Measurements from ENCODE around the gene EFNB1. TPM values are rescaled to one million over a fixed set of nuclear protein-coding genes. Genes with fewer than 3 reads are reported as not detected.
"Not testable (repeated sequence)": the region's sequence is repeated elsewhere in the genome, so short reads cannot be mapped to it uniquely, and the experiment has no call there.

EFNB1 gene
- 39.2 TPM for total RNA-seq

DNA sequence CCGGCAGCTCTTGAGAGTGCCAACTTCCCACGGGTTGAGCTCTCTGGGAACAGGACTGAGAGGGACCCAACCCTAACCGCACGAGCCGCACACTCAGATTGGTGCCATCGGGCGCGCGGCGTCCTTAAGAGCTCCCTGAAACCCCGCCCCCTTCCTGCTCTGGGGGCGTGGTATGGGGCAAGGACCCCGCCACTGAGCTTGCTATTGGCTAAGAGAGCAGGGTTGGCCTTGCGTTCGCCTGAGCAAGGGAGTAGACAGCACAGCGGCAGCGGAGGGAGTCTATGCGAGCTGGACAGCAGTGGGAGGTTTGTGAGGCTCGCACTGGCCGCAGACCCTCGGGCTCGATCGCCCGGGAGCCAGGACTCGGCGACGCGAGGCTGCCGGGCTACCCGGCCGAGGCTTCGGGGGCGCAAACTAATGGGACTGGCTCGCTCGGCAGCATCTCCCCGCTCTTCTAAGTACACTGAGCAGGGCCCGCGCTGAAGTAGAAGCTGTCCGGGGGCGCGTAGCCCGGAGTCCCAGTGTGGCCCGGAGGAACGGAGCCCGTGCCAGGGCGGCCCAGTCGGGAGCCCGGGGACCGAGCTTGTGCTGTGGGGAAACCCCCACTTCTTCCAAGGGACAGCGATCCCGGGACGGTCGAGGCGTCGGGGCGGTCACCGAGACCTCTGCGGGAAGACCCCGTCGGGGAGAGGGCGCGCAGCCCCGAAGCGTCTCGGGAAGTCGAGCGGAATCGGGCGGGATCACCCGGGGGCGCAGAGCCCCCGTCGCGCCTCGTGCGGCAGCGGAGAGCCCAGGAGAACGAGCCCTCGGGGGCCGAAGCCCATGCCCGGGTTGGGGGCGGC lies at the start of gene EFNB1:
TSS of gene EFNB1 (plus strand) at position 282 of the 842 bp plus-strand sequence. CDS start 756 bp downstream, outside the sequence.
- peak; percentile 97 for DNase-seq

DNA sequence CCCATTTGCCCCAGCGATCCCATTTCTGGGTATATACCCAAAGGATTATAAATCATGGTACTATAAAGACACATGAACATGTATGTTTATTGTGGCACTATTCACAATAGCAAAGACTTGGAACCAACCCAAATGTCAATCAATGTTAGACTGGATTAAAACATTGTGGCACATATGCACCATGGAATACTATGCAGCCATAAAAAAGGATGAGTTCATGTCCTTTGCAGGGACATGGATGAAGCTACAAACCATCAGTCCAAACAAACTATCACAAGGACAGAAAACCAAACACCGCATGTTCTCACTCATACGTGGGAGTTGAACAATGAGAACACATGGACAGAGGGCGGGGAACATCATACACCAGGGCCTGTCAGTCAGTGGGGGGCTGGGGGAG lies 47.5 kb upstream of the EFNB1 start:
- DNase-seq, result not testable (repeated sequence)

DNA sequence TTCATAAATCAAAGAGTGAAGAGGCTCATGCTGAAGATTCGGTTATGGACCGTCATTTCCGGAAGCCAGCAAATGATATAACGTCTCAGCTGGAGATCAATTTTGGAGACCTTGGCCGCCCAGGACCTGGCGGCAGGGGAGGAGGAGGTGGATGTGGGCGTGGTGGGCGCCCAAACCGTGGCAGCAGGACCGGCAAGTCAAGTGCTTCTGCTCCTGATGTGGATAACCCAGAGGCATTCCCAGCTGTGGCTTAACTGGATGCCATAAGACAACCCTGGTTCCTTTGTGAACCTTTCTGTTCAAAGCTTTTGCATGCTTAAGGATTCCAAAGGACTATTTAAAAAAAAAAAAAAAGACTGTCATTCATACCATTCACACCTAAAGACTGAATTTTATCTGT lies 44.0 kb upstream of the EFNB1 start:
- DNase-seq, result no peak

DNA sequence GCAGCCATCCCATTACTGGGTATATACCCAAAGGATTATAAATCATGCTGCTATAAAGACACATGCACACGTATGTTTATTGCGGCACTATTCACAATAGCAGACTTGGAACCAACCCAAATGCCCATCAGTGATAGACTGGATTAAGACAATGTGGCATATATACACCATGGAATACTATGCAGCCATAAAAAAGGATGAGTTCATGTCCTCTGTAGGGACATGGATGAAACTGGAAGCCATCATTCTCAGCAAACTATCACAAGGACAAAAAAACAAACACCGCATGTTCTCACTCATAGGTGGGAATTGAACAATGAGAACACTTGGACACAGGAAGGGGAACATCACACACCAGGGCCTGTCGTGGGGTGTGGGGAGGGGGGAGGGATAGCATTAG lies 42.2 kb upstream of the EFNB1 start:
- DNase-seq, result not testable (repeated sequence)

DNA sequence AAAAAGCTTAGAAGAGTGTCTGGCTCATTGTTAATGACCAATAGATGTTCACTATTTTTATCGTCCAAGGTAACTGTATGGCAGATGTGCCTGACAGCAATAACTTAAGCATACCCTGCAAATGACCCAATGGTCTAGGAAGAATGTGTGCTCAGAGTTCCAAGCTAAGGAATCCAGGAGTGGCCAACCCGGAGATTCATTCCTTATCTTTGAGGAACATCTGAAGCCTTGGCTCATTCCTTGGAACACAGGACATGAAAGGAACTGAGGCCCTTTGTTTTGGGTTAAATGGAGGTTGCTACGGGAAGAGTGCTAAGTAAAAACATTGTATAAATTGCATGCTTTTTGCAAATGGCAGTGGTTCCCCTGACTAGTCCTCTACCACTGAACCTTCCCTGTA lies 38.9 kb upstream of the EFNB1 start:
- no peak for DNase-seq

DNA sequence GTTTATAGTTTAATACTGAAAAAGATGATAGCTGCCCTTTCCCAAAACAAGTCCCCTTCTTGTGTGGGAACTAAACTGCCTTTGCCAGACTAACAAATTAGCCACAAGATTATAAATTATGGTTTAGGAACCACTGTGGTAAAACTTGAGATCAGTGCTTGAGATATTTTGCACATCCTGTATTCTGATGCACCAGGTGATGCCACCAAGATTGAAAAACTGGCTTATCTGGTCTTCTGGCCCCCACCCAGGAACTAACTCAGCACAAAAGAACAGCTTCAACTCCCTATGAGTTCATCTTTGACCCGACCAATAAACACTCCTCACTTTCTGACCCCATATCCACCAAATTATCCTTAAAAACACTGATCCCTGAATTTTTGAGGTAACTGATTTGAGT lies 36.7 kb upstream of the EFNB1 start:
- DNase-seq, result no peak

DNA sequence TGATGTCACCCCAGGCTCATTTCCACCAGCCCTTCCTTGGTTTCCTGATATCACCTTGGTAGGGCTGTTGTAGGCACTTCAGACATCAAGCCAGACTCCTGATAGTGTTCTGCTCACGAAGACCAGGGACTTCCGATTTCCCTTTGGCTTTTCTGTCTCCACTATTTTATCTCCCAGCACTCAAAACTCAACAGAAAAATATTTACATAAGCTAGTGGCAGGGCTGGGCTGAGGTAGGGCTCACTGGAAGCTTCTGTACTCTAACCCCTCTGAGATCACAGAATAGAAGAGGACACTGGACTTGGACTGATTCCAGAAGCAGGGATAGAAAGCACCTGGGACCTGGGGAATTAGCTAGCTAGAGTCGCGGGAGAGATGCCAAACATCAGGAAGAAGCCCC lies 34.4 kb upstream of the EFNB1 start:
- DNase-seq, result no peak

DNA sequence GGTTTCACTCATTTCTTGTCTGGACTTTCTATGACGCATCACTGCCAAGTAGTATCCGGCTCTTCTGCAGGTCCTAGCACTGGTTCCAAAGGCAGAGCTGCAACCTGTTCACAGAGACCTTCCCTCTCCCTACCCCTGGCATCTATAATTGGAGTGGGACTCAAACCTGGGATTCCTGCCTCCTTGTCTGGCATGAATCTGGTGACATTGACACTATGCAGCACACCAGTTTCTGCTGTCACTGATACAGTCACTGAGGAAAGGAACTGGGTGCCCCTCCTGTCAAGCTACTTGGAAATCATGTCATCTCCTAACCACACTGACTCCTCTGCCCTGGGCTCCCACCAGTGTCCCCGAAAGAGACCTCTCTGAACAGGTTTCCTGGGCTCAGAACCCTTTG lies 33.1 kb upstream of the EFNB1 start:
- no peak for DNase-seq

DNA sequence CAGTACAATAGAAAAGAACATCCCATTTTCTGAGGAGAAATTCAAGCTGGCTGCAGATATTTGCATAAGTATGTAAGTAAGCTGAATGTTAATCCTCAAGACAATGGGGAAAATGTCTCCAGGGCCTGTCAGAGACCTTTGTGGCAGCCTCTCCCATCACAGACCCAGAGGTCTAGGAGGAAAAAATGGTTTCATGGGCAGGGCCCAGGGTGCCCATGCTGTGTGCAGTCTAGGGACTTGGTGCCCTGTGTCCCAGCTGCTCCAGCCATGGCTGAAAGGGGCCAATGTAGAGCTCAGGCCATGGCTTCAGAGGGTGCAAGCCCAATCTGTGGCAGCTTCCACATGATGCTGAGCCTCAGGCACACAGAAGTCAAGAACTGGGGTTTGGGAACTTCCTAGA lies 30.4 kb upstream of the EFNB1 start:
- DNase-seq, result not testable (repeated sequence)

DNA sequence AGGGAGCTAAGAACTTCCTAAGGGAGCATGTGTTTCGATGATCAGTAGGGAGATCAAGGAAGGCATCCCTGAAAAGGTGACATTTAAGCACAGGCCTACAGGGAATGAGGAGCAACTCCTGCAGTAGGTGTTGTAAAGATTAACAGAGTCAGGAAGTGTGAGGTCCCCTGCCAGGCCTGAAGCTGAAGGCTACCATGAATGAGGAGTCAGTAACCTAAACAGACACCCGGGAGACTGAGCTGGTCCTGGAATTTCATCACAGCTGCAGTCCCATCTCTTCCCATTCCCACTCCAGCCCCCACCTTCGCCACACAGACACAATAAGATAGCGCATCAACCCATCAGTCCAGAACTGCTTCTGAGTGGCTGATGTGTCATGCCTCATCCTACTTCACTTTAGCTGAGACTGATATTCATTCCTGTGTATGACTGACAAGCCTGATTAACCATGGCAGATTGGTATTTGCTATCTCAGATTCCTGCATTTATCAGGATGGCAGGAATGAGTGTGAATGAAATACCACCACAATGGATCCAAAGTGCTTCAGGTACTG lies 27.0 kb upstream of the EFNB1 start:
- DNase-seq, result no peak

DNA sequence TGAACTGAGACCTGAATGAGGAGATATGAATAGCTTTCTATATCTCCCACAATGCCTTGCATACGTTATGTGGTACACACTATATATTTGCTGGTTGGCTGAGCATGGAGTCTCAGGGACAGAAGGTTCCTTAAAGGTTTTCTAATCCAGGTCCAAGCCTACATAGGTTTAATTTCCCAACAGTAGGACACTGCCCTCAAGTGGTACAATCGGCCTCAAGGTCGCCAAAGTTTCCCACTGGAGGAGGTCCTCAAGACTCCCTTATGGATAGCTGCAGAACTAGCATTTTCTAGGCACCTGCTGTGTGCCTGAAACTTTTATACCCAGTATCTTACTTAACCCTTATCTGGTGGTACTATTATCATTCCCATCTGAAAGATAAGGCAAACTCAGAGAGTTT lies 21.0 kb upstream of the EFNB1 start:
- DNase-seq, result peak; percentile 36

DNA sequence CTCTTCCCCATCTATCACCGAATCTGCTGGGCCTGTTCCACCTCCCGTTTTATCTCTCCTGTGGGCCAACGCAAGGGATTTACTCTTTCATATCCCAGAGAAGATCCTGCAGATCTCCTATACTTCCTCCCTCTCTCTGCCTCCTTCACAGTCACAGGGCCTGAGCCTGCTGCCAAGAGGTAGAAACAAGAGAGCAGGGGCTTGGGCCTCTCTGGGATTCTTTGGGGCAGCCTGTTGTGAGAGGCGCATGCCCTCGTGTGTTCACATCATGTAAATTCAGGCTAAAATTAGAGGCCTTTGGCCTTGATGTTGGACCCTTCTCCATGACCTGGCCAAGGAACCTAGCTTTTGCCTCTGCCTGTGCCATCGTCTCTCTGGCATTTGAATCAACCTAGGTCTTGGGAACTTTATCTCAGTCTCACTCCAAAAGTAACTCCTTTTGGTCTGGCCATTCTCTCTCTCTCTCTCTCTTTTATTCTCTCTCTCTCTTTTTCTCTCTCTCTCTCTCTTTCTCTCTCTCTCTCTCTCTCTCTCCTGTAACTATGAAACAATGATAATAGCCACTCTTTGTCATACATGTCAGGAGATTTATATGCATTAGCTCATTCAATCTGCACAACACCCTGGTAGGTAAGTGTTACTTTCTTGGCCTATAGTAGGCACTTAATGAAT lies 20.0 kb upstream of the EFNB1 start:
- peak; percentile 51 for DNase-seq

DNA sequence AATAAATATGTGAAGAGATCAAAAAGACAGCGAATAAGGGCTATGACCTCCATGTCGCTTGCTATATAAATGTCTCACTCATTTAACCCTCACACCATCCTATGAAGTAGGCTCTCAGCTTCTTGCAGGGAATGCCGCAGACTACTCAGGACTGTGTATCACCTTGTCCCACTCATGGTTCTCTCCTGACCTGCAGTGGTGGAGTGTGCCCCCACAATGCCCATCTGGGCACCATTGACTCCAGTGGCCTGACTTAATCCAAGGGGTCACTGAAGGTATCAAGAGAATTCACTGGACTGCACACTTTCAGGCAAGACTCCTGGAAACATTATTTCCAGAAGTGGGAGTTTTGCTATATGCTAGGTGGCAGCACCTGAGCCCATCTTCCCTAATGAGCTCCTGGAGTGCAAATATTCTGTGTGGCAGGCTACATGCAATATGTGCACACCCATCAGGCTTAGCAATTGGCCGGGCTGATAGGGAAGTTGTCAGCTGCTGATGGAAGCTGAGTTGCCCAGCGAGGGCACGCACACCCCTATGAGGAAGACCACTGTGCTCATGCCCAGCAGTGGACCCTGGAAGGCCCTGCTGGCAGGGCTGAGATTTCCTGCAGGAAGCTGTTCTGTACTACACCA lies 8.2 kb upstream of the EFNB1 start:
- no peak for DNase-seq

DNA sequence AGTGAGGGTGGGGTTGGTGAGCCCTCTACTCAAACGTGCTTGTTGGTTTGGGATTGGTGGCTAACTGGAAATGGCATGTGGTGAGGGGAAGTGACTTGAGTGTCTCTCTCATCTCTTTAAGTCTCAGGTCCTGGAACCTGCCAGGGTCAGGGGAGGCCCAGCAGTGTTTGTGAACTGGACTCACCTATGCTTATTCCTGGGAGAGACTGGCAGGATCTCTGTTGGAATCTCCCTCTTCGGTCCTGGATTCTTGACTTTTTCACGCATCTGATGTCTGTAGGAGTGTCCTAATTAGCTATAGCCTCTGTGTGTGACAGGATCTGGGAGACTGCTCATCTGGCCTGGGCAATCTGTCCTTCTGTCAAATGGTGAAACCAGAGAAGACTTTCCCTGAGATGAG lies 7.2 kb upstream of the EFNB1 start:
- DNase-seq, result no peak

DNA sequence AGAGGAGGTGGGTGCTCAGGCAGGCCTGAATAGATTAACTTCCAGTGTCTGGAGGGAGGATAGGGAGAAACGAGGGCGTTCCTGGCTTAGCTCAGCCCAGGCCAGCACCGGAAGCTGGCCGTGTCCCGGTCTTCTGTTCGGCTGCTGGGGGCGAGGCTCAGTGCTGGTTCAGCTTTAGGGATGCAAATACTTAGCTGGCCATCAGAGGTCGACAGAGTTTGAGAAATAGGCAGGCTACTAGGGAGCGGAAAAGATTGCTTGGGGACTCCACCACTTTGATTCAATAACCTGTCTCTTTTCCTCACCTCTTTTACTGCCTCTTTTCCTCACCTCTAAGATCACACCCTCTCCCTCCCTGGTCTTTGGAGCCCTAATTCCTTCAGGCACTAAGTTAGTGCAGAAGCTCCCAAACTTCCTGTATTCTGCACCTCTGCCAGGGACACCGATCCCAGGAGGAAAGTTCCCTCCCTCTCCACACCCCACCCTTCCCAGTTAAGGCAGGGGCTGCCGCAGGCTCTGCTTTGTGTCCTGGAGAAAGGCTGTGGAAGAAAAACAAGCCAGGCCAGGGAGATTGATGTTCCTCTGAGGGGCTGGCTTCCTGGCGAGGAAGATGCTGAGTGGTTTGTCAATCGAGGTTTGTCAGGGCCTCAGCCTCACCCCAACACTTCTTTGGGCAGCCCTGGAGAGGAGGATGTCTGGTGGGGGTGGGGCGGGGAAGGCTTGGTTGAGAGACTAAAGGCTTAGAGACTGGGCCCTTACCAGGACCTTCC lies 6.0 kb upstream of the EFNB1 start:
- peak; percentile 73 for DNase-seq

DNA sequence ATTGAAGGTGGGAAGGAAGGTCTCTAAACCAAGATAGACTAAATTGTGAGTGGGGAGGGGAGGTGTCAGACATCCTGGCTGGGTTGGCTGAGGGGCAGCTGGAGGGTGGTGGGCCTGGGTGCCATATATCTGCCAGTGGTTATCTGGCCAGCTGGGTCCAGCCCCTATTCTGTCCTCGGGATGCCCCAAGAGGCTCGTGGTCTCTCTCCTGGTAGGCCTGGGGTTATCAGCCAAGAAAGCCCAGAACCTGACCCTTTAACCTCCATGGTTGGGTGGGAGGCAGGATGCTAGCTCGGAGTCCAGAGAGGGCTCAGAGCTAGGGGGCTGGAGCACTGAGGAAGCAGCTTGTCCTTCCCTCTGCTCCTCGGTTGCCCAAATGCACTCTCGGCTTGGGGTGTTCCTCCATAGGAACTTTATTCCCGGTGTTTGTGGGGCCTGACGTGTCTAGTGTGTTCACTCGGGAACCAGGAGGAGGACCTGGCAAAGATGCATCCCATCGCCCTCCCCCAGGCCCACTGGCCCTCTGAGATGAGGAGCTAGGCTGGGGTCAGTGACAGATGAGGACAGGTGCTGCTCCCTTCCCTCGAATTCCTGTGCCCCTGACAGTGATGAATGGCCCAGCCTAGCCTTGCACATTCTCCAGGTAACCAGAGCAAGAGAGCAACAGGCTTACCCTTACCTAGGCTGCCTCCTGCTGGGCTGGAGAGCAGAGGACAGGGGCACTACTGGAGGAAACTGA lies 5.2 kb upstream of the EFNB1 start:
- no peak for DNase-seq

DNA sequence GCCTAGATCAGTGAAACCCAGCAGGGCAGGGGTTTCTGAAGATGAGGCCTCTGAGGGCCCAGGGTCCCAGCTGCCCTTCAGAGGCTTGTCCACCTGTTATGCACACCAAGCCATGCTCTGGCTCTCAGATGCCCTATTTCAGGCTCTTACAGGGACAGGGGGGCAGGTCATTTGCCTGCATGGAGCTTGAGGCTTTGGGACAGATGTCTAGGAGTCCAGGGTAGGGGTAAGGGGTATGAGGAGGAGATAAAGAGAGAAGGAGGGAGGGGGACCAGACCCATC lies 4.7 kb upstream of the EFNB1 start:
- DNase-seq, result no peak

DNA sequence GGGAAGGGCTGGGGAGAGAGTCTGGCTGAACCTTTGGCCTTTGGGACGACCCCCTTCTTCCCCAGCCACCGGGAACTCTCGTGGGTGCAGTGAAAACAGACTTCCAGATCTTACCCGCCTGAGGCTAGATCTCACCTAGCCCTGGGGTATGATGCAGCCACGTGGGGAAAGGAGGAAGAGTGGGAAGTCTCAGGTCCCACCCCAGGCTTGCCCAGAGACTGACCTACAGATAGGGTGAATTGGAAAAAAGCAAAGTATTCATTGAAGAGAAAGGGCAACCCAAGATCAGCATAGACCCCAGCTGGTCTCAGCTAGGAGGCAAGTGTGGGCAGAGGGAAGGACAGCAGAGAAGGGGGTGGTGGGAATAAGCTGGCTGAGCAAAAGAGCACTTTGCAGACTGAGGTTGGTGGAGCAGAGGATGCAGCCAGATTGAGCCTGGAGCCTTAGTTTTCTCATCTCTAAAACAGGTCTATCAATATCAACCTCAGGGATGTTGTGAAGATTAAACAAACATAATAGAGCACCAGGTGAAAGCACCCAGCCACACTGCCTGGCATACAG lies 4.2 kb upstream of the EFNB1 start:
- DNase-seq, result no peak

DNA sequence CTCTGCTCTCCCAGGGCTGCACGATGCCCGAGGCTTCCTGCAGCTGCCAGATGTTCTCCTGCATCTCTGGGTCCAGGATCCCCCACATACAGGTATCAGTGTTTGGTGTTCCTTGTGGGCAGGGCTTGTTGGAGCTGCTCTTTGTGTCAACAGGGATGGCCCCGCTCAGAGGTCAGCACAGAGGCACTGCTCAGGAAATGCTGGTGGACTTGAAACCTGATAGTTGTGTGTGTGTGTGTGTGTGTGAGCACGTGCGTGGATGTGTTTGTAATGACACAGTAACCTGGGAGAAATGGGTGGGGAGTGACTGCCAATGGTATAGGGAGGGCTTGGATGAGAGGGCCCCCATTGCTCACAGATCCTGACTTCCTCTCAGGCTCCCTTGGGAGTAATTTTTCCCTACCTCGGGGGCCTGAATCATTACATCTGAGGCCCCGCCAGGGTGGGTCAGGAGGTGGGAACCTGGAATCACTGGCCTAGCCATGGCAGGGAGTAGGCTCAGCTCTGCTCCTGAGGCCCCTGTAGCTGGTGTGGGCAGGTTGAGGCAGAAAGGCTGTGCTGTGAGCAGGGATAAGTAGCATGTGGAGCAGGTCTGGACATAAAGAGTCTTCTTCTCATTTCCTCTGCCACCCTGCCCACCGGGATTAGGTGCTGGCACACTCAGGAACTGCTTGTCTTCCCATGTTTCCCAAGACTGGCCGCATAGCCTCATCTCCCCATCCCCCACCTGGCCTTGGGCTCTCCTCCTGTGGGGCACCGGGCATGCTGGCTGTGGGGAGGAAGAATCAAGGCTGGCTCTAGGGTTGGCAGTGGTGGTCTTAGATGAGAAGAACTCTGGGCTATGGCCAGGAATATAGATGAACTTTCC lies 2.5 kb upstream of the EFNB1 start:
- no peak for DNase-seq

DNA sequence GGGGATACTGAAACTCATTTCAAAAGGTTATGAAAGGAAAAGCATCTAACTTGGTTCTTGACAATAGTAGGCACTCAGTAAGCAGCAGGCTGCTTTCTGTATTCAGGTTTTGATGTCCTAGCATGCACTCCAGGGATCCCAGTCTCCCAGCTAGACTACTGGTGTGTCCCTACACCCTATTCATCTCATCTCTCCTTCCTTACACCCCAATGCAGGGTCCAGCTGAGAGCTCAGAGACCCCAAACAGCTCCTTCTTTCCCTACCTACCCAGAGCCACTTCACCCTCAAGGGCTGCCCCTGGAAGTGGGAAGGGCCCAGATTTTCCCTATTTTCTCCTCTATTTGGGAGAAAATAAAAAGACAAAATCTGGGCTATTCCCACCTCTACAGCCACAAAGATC lies 1.6 kb upstream of the EFNB1 start:
- no peak for DNase-seq

All from tongue (tissue), 2 donors.